Activated T-helper 17 cell treated with anti-CD3 and anti-CD28 coated beads, Interleukin-2, amount 50 U/mL, for 72 hours (primary cell): ENCODE data around the gene RPL37. TPM values are rescaled to one million over a fixed set of nuclear protein-coding genes. Genes with fewer than 3 reads are reported as not detected.
A peak's percentile ranks its signal among the peaks of the same experiment; 100 is the strongest.
"Not testable (repeated sequence)": the region's sequence is repeated elsewhere in the genome, so short reads cannot be mapped to it uniquely, and the experiment has no call there.

Source experiments
- ATAC-seq: fragments of 150-1000 bp; cut with Tn5 transposase; replicated peaks from 2 replicates; pipeline ENCODE4 v1.10.0; 2021; ENCODE audit warnings: mild to moderate bottlenecking, moderate library complexity
- H3K27ac Mint-ChIP-seq: one replicate; pipeline ENCODE4 v1.8.0; 2022; ENCODE audit warnings: mixed read lengths
- H3K27me3 Mint-ChIP-seq: one replicate; pipeline ENCODE4 v1.8.0; 2022; ENCODE audit warnings: mixed read lengths
- H3K36me3 Mint-ChIP-seq: one replicate; pipeline ENCODE4 v1.8.0; 2022; ENCODE audit warnings: low read depth, mild to moderate bottlenecking, mixed read lengths
- H3K4me1 Mint-ChIP-seq: one replicate; pipeline ENCODE4 v1.8.0; 2022; ENCODE audit warnings: mixed read lengths
- H3K4me3 Mint-ChIP-seq: one replicate; pipeline ENCODE4 v1.8.0; 2022; ENCODE audit warnings: mild to moderate bottlenecking, mixed read lengths
- H3K9me3 Mint-ChIP-seq: one replicate; pipeline ENCODE4 v1.8.0; 2022; ENCODE audit warnings: mixed read lengths
- total RNA-seq, 2 donors: library from RNA; stranded (reverse); gene quantifications; one replicate each; pipeline ENCODE4 v1.2.3, GENCODE V29; 2022

RPL37 gene
- 1,000 to 10,000 TPM; 1,599 to 2,067 TPM for total RNA-seq

- H3K9me3 Mint-ChIP-seq: no peaks in the 10 kb centered on the region
- peaks cover 20% of the 10 kb centered on the region for H3K4me1 Mint-ChIP-seq
- H3K27me3 Mint-ChIP-seq: no peaks in the 10 kb centered on the region
- peak within 1 kb of the TSS; percentile 96 for H3K27ac Mint-ChIP-seq
- peaks cover 54% of the 10 kb centered on the region for H3K36me3 Mint-ChIP-seq
- peak; percentile 89 for ATAC-seq
- peak within 1 kb of the TSS; percentile 97 for H3K4me3 Mint-ChIP-seq
Measured at GRCh38 chr5:40834849-40835787, at the start of gene RPL37. Gene RPL37, minus strand, starts transcription at chr5:40835222. Its CDS starts 37 bp downstream, at chr5:40835185.

GRCh38 chr5:40883051-40883450, 48.0 kb upstream of the RPL37 start:
- not testable (repeated sequence) for H3K27ac Mint-ChIP-seq, H3K4me3 Mint-ChIP-seq, H3K9me3 Mint-ChIP-seq, H3K36me3 Mint-ChIP-seq, ATAC-seq, H3K4me1 Mint-ChIP-seq
- peaks cover 12% of the 10 kb centered on the region for H3K27me3 Mint-ChIP-seq

GRCh38 chr5:40882291-40882690, 47.3 kb upstream of the RPL37 start:
- H3K27me3 Mint-ChIP-seq: peaks cover 11% of the 10 kb centered on the region
- no peaks in the 10 kb centered on the region for H3K36me3 Mint-ChIP-seq
- peaks cover 5% of the 10 kb centered on the region for H3K4me1 Mint-ChIP-seq
- H3K27ac Mint-ChIP-seq: no peak overlapping the region
- no peak for ATAC-seq
- no peak overlapping the region for H3K4me3 Mint-ChIP-seq
- no peaks in the 10 kb centered on the region for H3K9me3 Mint-ChIP-seq

- H3K27ac Mint-ChIP-seq: no peak overlapping the region
- H3K36me3 Mint-ChIP-seq: no peaks in the 10 kb centered on the region
- no peak for ATAC-seq
- peaks cover 5% of the 10 kb centered on the region for H3K9me3 Mint-ChIP-seq
- H3K27me3 Mint-ChIP-seq: peaks cover 10% of the 10 kb centered on the region
- peaks cover 5% of the 10 kb centered on the region for H3K4me1 Mint-ChIP-seq
- no peak overlapping the region for H3K4me3 Mint-ChIP-seq
Measured at GRCh38 chr5:40879163-40879942, 44.3 kb upstream of the RPL37 start.

- peaks cover 5% of the 10 kb centered on the region for H3K4me1 Mint-ChIP-seq
- H3K4me3 Mint-ChIP-seq: no peak overlapping the region
- peaks cover 5% of the 10 kb centered on the region for H3K9me3 Mint-ChIP-seq
- peaks cover 14% of the 10 kb centered on the region for H3K27me3 Mint-ChIP-seq
- H3K36me3 Mint-ChIP-seq: no peaks in the 10 kb centered on the region
- H3K27ac Mint-ChIP-seq: peak overlapping the region; percentile 35
- peak; percentile 83 for ATAC-seq
Measured at GRCh38 chr5:40877371-40877988, 42.5 kb upstream of the RPL37 start.

GRCh38 chr5:40875958-40876357, 40.9 kb upstream of the RPL37 start:
- Mint-ChIP-seq H3K27ac (no peak overlapping the region), H3K4me3 (no peak overlapping the region), H3K36me3 (no peaks in the 10 kb centered on the region), H3K27me3 (peaks cover 10% of the 10 kb centered on the region), H3K9me3 (peaks cover 5% of the 10 kb centered on the region), H3K4me1 (peaks cover 5% of the 10 kb centered on the region)
- ATAC-seq: no peak

GRCh38 chr5:40873286-40873880, 38.4 kb upstream of the RPL37 start:
- H3K36me3 Mint-ChIP-seq: no peaks in the 10 kb centered on the region
- ATAC-seq: no peak
- H3K9me3 Mint-ChIP-seq: peaks cover 5% of the 10 kb centered on the region
- H3K4me1 Mint-ChIP-seq: peaks cover 5% of the 10 kb centered on the region
- H3K4me3 Mint-ChIP-seq: no peak overlapping the region
- H3K27me3 Mint-ChIP-seq: peaks cover 14% of the 10 kb centered on the region
- no peak overlapping the region for H3K27ac Mint-ChIP-seq

- not testable (repeated sequence) for H3K27ac Mint-ChIP-seq, H3K4me3 Mint-ChIP-seq, H3K4me1 Mint-ChIP-seq, ATAC-seq, H3K36me3 Mint-ChIP-seq, H3K9me3 Mint-ChIP-seq
- peaks cover 14% of the 10 kb centered on the region for H3K27me3 Mint-ChIP-seq
Measured at GRCh38 chr5:40872253-40872652, 37.2 kb upstream of the RPL37 start.

- Mint-ChIP-seq H3K9me3 (no peaks in the 10 kb centered on the region), H3K4me1 (no peaks in the 10 kb centered on the region), H3K27ac (no peak overlapping the region), H3K36me3 (no peaks in the 10 kb centered on the region), H3K4me3 (no peak overlapping the region), H3K27me3 (peaks cover 10% of the 10 kb centered on the region)
- ATAC-seq: no peak
Measured at GRCh38 chr5:40871177-40871576, 36.2 kb upstream of the RPL37 start.

- ATAC-seq: no peak
- Mint-ChIP-seq H3K4me3 (no peak overlapping the region), H3K36me3 (no peaks in the 10 kb centered on the region), H3K9me3 (peaks cover 7% of the 10 kb centered on the region), H3K27me3 (peaks cover 9% of the 10 kb centered on the region), H3K27ac (no peak overlapping the region), H3K4me1 (no peaks in the 10 kb centered on the region)
Measured at GRCh38 chr5:40869384-40869783, 34.4 kb upstream of the RPL37 start.

GRCh38 chr5:40866844-40867243, 31.8 kb upstream of the RPL37 start:
- ATAC-seq: no peak
- Mint-ChIP-seq H3K27ac (no peak overlapping the region), H3K36me3 (no peaks in the 10 kb centered on the region), H3K9me3 (peaks cover 7% of the 10 kb centered on the region), H3K4me1 (no peaks in the 10 kb centered on the region), H3K27me3 (peaks cover 6% of the 10 kb centered on the region), H3K4me3 (no peak overlapping the region)

- H3K9me3 Mint-ChIP-seq, H3K27ac Mint-ChIP-seq, H3K27me3 Mint-ChIP-seq, H3K4me3 Mint-ChIP-seq, ATAC-seq, H3K36me3 Mint-ChIP-seq, H3K4me1 Mint-ChIP-seq: not testable (repeated sequence)
Measured at GRCh38 chr5:40865004-40865403, 30.0 kb upstream of the RPL37 start.

- Mint-ChIP-seq H3K36me3 (no peaks in the 10 kb centered on the region), H3K9me3 (peaks cover 7% of the 10 kb centered on the region), H3K4me3 (no peak overlapping the region), H3K27me3 (no peaks in the 10 kb centered on the region), H3K4me1 (no peaks in the 10 kb centered on the region), H3K27ac (no peak overlapping the region)
- ATAC-seq: no peak
Measured at GRCh38 chr5:40860711-40861110, 25.7 kb upstream of the RPL37 start.

GRCh38 chr5:40853632-40854192, 18.7 kb upstream of the RPL37 start:
- Mint-ChIP-seq H3K27ac (no peak overlapping the region), H3K4me1 (no peaks in the 10 kb centered on the region), H3K27me3 (no peaks in the 10 kb centered on the region), H3K36me3 (no peaks in the 10 kb centered on the region), H3K9me3 (no peaks in the 10 kb centered on the region), H3K4me3 (no peak overlapping the region)
- ATAC-seq: no peak
